Measurements from ENCODE around the gene AQR. TPM values are rescaled to one million over a fixed set of nuclear protein-coding genes. Genes with fewer than 3 reads are reported as not detected.
A peak's percentile ranks its signal among the peaks of the same experiment; 100 is the strongest.

Gene AQR
- total RNA-seq, 2 experiments from 2014 or later, result 35.5 to 36.4 TPM

GRCh38 chr15:34993412-34993811 lies 23.9 kb upstream of the AQR start:
- ChIA-PET CTCF (interaction anchor here (1.1 kb wide), 1 partner anchor 24 kb away, joined by 4 read pairs; the partner anchor contains the start of gene AQR), POLR2A (no interaction called here)
- TF ChIP-seq, protein P1, sequence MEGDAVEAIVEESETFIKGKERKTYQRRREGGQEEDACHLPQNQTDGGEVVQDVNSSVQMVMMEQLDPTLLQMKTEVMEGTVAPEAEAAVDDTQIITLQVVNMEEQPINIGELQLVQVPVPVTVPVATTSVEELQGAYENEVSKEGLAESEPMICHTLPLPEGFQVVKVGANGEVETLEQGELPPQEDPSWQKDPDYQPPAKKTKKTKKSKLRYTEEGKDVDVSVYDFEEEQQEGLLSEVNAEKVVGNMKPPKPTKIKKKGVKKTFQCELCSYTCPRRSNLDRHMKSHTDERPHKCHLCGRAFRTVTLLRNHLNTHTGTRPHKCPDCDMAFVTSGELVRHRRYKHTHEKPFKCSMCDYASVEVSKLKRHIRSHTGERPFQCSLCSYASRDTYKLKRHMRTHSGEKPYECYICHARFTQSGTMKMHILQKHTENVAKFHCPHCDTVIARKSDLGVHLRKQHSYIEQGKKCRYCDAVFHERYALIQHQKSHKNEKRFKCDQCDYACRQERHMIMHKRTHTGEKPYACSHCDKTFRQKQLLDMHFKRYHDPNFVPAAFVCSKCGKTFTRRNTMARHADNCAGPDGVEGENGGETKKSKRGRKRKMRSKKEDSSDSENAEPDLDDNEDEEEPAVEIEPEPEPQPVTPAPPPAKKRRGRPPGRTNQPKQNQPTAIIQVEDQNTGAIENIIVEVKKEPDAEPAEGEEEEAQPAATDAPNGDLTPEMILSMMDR (IDR thresholded peaks at IDR 0.05), result no peak
- Mint-ChIP-seq H3K36me3 (ENCODE audit: low read depth) (no peaks in the 10 kb centered on the region), H3K4me3 (peak overlapping the region; percentile 30), H3K9me3 (no peaks in the 10 kb centered on the region), H3K27ac (peak overlapping the region; percentile 89), H3K27me3 (peaks cover 2% of the 10 kb centered on the region), H3K4me1 (ENCODE audit: low read depth) (peaks cover 23% of the 10 kb centered on the region)
- intact Hi-C loops (cut with micrococcal nuclease), result no loop called here
- peak; percentile 71 for ATAC-seq
- peak; percentile 37 for DNase-seq

GRCh38 chr15:34988027-34988902 lies 18.7 kb upstream of the AQR start, which contains the start of gene ZNF770:
TSS of gene ZNF770 (minus strand) at chr15:34988287. CDS start at chr15:34983434, 4,853 bp downstream.
- peak; percentile 79 for DNase-seq
- peak within 1 kb of the TSS; percentile 96 for H3K27ac Mint-ChIP-seq
- intact Hi-C loops (cut with micrococcal nuclease), result loop anchor here (2.0 kb wide), 1 partner anchor 19 kb away; the partner anchor contains the start of gene AQR
- no peaks in the 10 kb centered on the region for H3K9me3 Mint-ChIP-seq
- TF ChIP-seq, protein P1 (IDR thresholded peaks at IDR 0.05), result no peak
- peaks cover 30% of the 10 kb centered on the region for H3K4me1 Mint-ChIP-seq (ENCODE audit: low read depth)
- peaks cover 26% of the 10 kb centered on the region for H3K36me3 Mint-ChIP-seq (ENCODE audit: low read depth)
- no peaks in the 10 kb centered on the region for H3K27me3 Mint-ChIP-seq
- ChIA-PET POLR2A (interaction anchor here (0.5 to 3.4 kb wide), 8 partner anchors 12 to 1591 kb away, joined by 3 to 33 read pairs (median 4); partner anchors contain the start of genes AQR, AVEN and CDIN1), CTCF (interaction anchor here (1.1 to 2.7 kb wide), 4 partner anchors 11 to 18 kb away, joined by 3 to 20 read pairs (median 12); partner anchors contain the start of gene AQR)
- peak within 1 kb of the TSS; percentile 97 for H3K4me3 Mint-ChIP-seq
- ATAC-seq, result peak; percentile 90

DNA sequence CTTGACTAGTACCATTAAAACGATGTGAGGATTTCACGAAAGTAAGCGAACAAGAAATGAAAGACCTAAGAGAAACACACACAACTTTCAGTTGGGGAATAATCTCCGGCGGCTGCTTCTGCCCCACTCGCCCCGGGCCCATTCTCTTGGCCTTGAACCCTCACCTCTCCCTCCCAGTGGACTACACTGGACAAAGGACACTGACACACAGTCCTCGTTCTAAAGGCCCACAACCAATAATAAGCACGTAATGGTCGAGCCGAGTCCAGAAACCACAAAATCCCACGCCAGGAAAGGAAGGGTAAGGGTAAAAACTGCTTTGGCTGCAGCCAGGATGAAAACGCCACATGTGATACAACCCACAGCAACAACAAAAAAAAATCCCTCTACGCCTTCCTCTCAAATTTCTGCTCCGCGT lies 18.1 kb upstream of the AQR start:
- H3K36me3 Mint-ChIP-seq (ENCODE audit: low read depth), result peaks cover 32% of the 10 kb centered on the region
- peaks cover 30% of the 10 kb centered on the region for H3K4me1 Mint-ChIP-seq (ENCODE audit: low read depth)
- no peaks in the 10 kb centered on the region for H3K9me3 Mint-ChIP-seq
- POLR2A ChIA-PET, result interaction anchor here (0.5 to 3.4 kb wide), 8 partner anchors 11 to 1592 kb away, joined by 3 to 33 read pairs (median 4); partner anchors contain the start of genes AQR and CDIN1
- peak overlapping the region; percentile 97 for H3K4me3 Mint-ChIP-seq
- CTCF ChIA-PET, result interaction anchor here (0.7 to 2.7 kb wide), 4 partner anchors 11 to 1688 kb away, joined by 3 to 20 read pairs (median 12); partner anchors contain the start of gene AQR
- no peak for DNase-seq
- intact Hi-C loops (cut with micrococcal nuclease), result loop anchor here (2.0 kb wide), 1 partner anchor 19 kb away; the partner anchor contains the start of gene AQR
- ATAC-seq, result no peak
- peak overlapping the region; percentile 96 for H3K27ac Mint-ChIP-seq
- no peaks in the 10 kb centered on the region for H3K27me3 Mint-ChIP-seq
- TF ChIP-seq, protein P1 (IDR thresholded peaks at IDR 0.05), result no peak

- ATAC-seq (no peak), DNase-seq (no peak)
- H3K4me3 Mint-ChIP-seq, result peak overlapping the region; percentile 97
- H3K4me1 Mint-ChIP-seq (ENCODE audit: low read depth), result peaks cover 32% of the 10 kb centered on the region
- intact Hi-C loops (cut with micrococcal nuclease), result no loop called here
- POLR2A ChIA-PET, result interaction anchor here (1.0 to 3.4 kb wide), 5 partner anchors 11 to 545 kb away, joined by 3 to 33 read pairs (median 5); partner anchors contain the start of gene AQR
- peaks cover 38% of the 10 kb centered on the region for H3K36me3 Mint-ChIP-seq (ENCODE audit: low read depth)
- TF ChIP-seq, protein P1 (IDR thresholded peaks at IDR 0.05), result no peak
- H3K27ac Mint-ChIP-seq, result peak overlapping the region; percentile 96
- H3K27me3 Mint-ChIP-seq, result no peaks in the 10 kb centered on the region
- CTCF ChIA-PET, result interaction anchor here (0.7 to 4.5 kb wide), 4 partner anchors 10 to 1687 kb away, joined by 3 to 19 read pairs (median 12); partner anchors contain the start of gene AQR
- H3K9me3 Mint-ChIP-seq, result no peaks in the 10 kb centered on the region
Measured at GRCh38 chr15:34986771-34987480, 17.4 kb upstream of the AQR start.

Data from activated CD8-positive, alpha-beta T cell treated with anti-CD3 and anti-CD28 coated beads for 36 hours (primary cell).